Lung (tissue), 12 donors: ENCODE data around the gene MAPK12. TPM values are rescaled to one million over a fixed set of nuclear protein-coding genes. Genes with fewer than 3 reads are reported as not detected.

Experiments used
- ATAC-seq: fragments of 200-7000 bp; cut with Tn5 transposase; one replicate; pipeline ENCODE4 v1.9.1; 2020; ENCODE audit warnings: moderate number of reproducible peaks; ENCODE audit not compliant: insufficient read depth, low FRiP score
- DNase-seq, 3 donors: peaks; one replicate each; pipeline ENCODE4 v3.0.0-alpha.2; 2013 to 2017
- H3K27ac ChIP-seq, 2 donors: one replicate each; pipeline ENCODE4 v1.5.1; 2013; ENCODE audit warnings: mild to moderate bottlenecking in 2 of 2, moderate library complexity in 2 of 2, control low read depth in 1 of 2, inconsistent platforms in 1 of 2, low read depth in 1 of 2, low read length in 1 of 2
- H3K27me3 ChIP-seq, 3 donors: one replicate each; pipeline ENCODE4 v1.5.1; 2013; ENCODE audit warnings: low read length in 2 of 3; ENCODE audit not compliant: control insufficient read depth in 3 of 3, insufficient read depth in 3 of 3
- H3K36me3 ChIP-seq, 4 donors: one replicate each; pipeline ENCODE4 v1.5.1; 2013; ENCODE audit warnings: low read length in 4 of 4, mild to moderate bottlenecking in 1 of 4, moderate library complexity in 1 of 4; ENCODE audit not compliant: control insufficient read depth in 4 of 4, insufficient read depth in 4 of 4
- H3K4me1 ChIP-seq, 5 donors: one replicate each; pipeline ENCODE4 v1.5.1; 2013; ENCODE audit warnings: low read length in 5 of 5, mild to moderate bottlenecking in 2 of 5, moderate library complexity in 1 of 5; ENCODE audit not compliant: control insufficient read depth in 5 of 5, insufficient read depth in 5 of 5
- H3K4me3 ChIP-seq: one replicate; pipeline ENCODE4 v1.5.1; 2013; ENCODE audit warnings: mild to moderate bottlenecking, control low read depth, moderate library complexity
- H3K9ac ChIP-seq, 2 donors: one replicate each; pipeline ENCODE4 v1.5.1; 2013; ENCODE audit warnings: low read length in 2 of 2, control low read depth in 1 of 2; ENCODE audit not compliant: insufficient read depth in 1 of 2
- H3K9me3 ChIP-seq, 4 donors: one replicate each; pipeline ENCODE4 v1.5.1; 2013; ENCODE audit warnings: low read length in 3 of 4, mild to moderate bottlenecking in 1 of 4, moderate library complexity in 1 of 4; ENCODE audit not compliant: control insufficient read depth in 4 of 4, insufficient read depth in 3 of 4
- CTCF ChIP-seq: IDR thresholded peaks from 2 replicates; pipeline ENCODE4 v1.5.1; 2012; ENCODE audit warnings: mild to moderate bottlenecking; ENCODE audit errors: control extremely low read depth, extremely low read depth
- WGBS, 2 donors: extraction: QIAGEN DNeasy Blood & Tissue Kit; methylation state at CpG; one replicate each; pipeline ENCODE4 v1.1.7; 2013; 5-methylcytosine and 5-hydroxymethylcytosine counted together
- polyA plus RNA-seq, 2 donors: library from polyadenylated mRNA; stranded (reverse); fragments of 200-250 nt; gene quantifications; one replicate each; pipeline ENCODE4 v1.2.1, GENCODE V29; 2013
- total RNA-seq, 2 donors: library from RNA; depleted of rRNA in 1 of 2; stranded (reverse); fragments of >200 nt in 1 of 2; gene quantifications; one replicate each; pipeline ENCODE4 v1.2.1, GENCODE V29; 2014 to 2021
- donor health status: control.
- donor health status: control.
- donor health status: Bipolar disorder and iron deficiency.
- donor health status: healthy.
- donor health status: DM: yes; HTN: yes; CAD: no.

Gene MAPK12
- total and polyA plus RNA-seq, 4 donors: 10.4 to 13.1 (median 11.9) TPM

- DNase-seq (no peak), ATAC-seq (no peak)
- Histone ChIP-seq H3K27ac (peak overlapping the region; percentile 88 to 94), H3K9me3 (no peaks in the 10 kb centered on the region), H3K36me3 (peaks cover 0 to 17% (median 3%) of the 10 kb centered on the region in 4 donors), H3K4me3 (no peak overlapping the region), H3K9ac (peak overlapping the region in 1 of 2 donors; percentile 16), H3K27me3 (no peaks in the 10 kb centered on the region), H3K4me1 (peaks cover 8 to 72% (median 60%) of the 10 kb centered on the region in 5 donors)
- WGBS, 2 donors: 59 to 74% methylated on average over 13 to 14 of the region's 14 CpGs
- TF ChIP-seq CTCF: no peak
Measured at GRCh38 chr22:50305393-50305922, 44.0 kb upstream of the MAPK12 start.

GRCh38 chr22:50304528-50305392 lies 43.3 kb upstream of the MAPK12 start:
- peak overlapping the region; percentile 5 to 94 for H3K27ac ChIP-seq
- 39 to 51% methylated on average over 22 of the region's 22 CpGs for WGBS, 2 donors
- no peak overlapping the region for H3K4me3 ChIP-seq
- H3K4me1 ChIP-seq: peaks cover 8 to 78% (median 54%) of the 10 kb centered on the region in 5 donors
- no peaks in the 10 kb centered on the region for H3K27me3 ChIP-seq
- peak overlapping the region in 1 of 2 donors; percentile 16 for H3K9ac ChIP-seq
- no peaks in the 10 kb centered on the region for H3K9me3 ChIP-seq
- no peak for TF ChIP-seq CTCF
- H3K36me3 ChIP-seq: peaks cover 0 to 17% (median 3%) of the 10 kb centered on the region in 4 donors
- ATAC-seq: no peak
- no peak for DNase-seq

GRCh38 chr22:50303848-50304527 lies 42.5 kb upstream of the MAPK12 start:
- H3K9ac ChIP-seq: no peak overlapping the region
- no peak for DNase-seq

More at GRCh38 chr22:50303848-50304527, 42.5 kb upstream of the MAPK12 start:
- no peaks in the 10 kb centered on the region for H3K27me3 ChIP-seq
- no peak for TF ChIP-seq CTCF
- peak overlapping the region; percentile 51 to 84 for H3K27ac ChIP-seq
- 32 to 33% methylated on average over 11 of the region's 11 CpGs for WGBS, 2 donors
- ATAC-seq: no peak
- H3K9me3 ChIP-seq: no peaks in the 10 kb centered on the region
- H3K4me1 ChIP-seq: peaks cover 11 to 73% (median 51%) of the 10 kb centered on the region in 5 donors
- H3K4me3 ChIP-seq: no peak overlapping the region
- peaks cover 0 to 17% (median 3%) of the 10 kb centered on the region in 4 donors for H3K36me3 ChIP-seq
